Osteocyte (in vitro differentiated cells): Measurements from ENCODE around the gene PRMT5. TPM values are rescaled to one million over a fixed set of nuclear protein-coding genes. Genes with fewer than 3 reads are reported as not detected.

Experiments used
- DNase-seq: peaks from one replicate; pipeline ENCODE4 v3.0.0; 2021; ENCODE audit warnings: mixed read lengths; ENCODE audit not compliant: unreplicated experiment; ENCODE audit errors: extremely low spot score
- H3K27ac Mint-ChIP-seq: one replicate; pipeline ENCODE4 v1.8.0; 2021; ENCODE audit warnings: mild to moderate bottlenecking, mixed read lengths; ENCODE audit not compliant: unreplicated experiment
- H3K27me3 Mint-ChIP-seq: one replicate; pipeline ENCODE4 v1.8.0; 2021; ENCODE audit warnings: mixed read lengths; ENCODE audit not compliant: unreplicated experiment
- H3K36me3 Mint-ChIP-seq: one replicate; pipeline ENCODE4 v1.8.0; 2021; ENCODE audit warnings: mixed read lengths; ENCODE audit not compliant: unreplicated experiment
- H3K4me1 Mint-ChIP-seq: one replicate; pipeline ENCODE4 v1.8.0; 2021; ENCODE audit warnings: mixed read lengths; ENCODE audit not compliant: unreplicated experiment
- H3K4me3 Mint-ChIP-seq: one replicate; pipeline ENCODE4 v1.8.0; 2021; ENCODE audit warnings: mild to moderate bottlenecking, moderate library complexity, mixed read lengths; ENCODE audit not compliant: unreplicated experiment
- H3K9me3 Mint-ChIP-seq: one replicate; pipeline ENCODE4 v1.8.0; 2021; ENCODE audit warnings: mixed read lengths; ENCODE audit not compliant: unreplicated experiment
- total RNA-seq: library from RNA; stranded (reverse); gene quantifications from 2 replicates; pipeline ENCODE4 v1.2.1, GENCODE V29; 2021
- TF ChIP-seq, protein P1 (sequence below): fragments of 200-600 bp; sonication (generic); IDR thresholded peaks from 2 replicates; pipeline ENCODE4 v1.5.0; 2021; ENCODE audit warnings: antibody characterized with exemption, mild to moderate bottlenecking, moderate library complexity

Gene PRMT5
- total RNA-seq, 1 donor from 2014 or later, result 68.4 TPM

GRCh38 chr14:22898302-22899090, 30.7 kb downstream of the PRMT5 start:
- peaks cover 13% of the 10 kb centered on the region for H3K4me1 Mint-ChIP-seq
- no peaks in the 10 kb centered on the region for H3K9me3 Mint-ChIP-seq
- H3K4me3 Mint-ChIP-seq, result no peak overlapping the region
- no peaks in the 10 kb centered on the region for H3K27me3 Mint-ChIP-seq
- H3K27ac Mint-ChIP-seq, result peak overlapping the region; percentile 79
- TF ChIP-seq, protein P1, sequence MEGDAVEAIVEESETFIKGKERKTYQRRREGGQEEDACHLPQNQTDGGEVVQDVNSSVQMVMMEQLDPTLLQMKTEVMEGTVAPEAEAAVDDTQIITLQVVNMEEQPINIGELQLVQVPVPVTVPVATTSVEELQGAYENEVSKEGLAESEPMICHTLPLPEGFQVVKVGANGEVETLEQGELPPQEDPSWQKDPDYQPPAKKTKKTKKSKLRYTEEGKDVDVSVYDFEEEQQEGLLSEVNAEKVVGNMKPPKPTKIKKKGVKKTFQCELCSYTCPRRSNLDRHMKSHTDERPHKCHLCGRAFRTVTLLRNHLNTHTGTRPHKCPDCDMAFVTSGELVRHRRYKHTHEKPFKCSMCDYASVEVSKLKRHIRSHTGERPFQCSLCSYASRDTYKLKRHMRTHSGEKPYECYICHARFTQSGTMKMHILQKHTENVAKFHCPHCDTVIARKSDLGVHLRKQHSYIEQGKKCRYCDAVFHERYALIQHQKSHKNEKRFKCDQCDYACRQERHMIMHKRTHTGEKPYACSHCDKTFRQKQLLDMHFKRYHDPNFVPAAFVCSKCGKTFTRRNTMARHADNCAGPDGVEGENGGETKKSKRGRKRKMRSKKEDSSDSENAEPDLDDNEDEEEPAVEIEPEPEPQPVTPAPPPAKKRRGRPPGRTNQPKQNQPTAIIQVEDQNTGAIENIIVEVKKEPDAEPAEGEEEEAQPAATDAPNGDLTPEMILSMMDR, result no peak
- no peak for DNase-seq
- H3K36me3 Mint-ChIP-seq, result peaks cover 14% of the 10 kb centered on the region

- no peak overlapping the region for H3K27ac Mint-ChIP-seq
- TF ChIP-seq, protein P1, result no peak
- no peaks in the 10 kb centered on the region for H3K9me3 Mint-ChIP-seq
- DNase-seq, result no peak
- H3K27me3 Mint-ChIP-seq, result no peaks in the 10 kb centered on the region
- peaks cover 13% of the 10 kb centered on the region for H3K4me1 Mint-ChIP-seq
- H3K4me3 Mint-ChIP-seq, result no peak overlapping the region
- peaks cover 12% of the 10 kb centered on the region for H3K36me3 Mint-ChIP-seq
Observed at GRCh38 chr14:22897357-22897756, 31.8 kb downstream of the PRMT5 start.

GRCh38 chr14:22896760-22897159, 32.4 kb downstream of the PRMT5 start:
- DNase-seq, result no peak
- no peak overlapping the region for H3K4me3 Mint-ChIP-seq

DNA sequence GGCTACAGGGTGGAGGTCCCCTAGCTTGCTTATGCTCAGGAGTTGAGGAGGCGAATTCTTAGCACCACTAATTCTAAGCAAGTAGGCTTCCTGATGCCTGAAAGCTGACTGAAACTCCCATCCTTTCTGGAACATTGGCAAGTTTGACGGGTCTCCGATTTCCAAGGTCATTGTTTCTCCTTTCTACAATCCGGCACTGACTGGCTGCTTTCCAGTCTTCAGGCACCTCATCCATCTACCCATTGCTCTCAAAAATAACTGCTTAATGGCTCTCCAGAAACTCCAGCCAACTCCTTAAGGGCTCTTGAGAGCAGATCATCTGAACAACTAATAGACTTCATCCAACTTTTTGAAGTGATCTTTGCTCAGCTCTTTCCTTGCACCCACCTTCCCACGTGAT, 32.8 kb downstream of the PRMT5 start:
- peaks cover 8% of the 10 kb centered on the region for H3K36me3 Mint-ChIP-seq
- DNase-seq, result no peak
- TF ChIP-seq, protein P1, result no peak
- peaks cover 13% of the 10 kb centered on the region for H3K4me1 Mint-ChIP-seq
- no peak overlapping the region for H3K4me3 Mint-ChIP-seq
- no peaks in the 10 kb centered on the region for H3K27me3 Mint-ChIP-seq
- no peaks in the 10 kb centered on the region for H3K9me3 Mint-ChIP-seq
- no peak overlapping the region for H3K27ac Mint-ChIP-seq

More at GRCh38 chr14:22896760-22897159, 32.4 kb downstream of the PRMT5 start:
- TF ChIP-seq, protein P1, result no peak
- H3K4me1 Mint-ChIP-seq, result peaks cover 13% of the 10 kb centered on the region
- H3K9me3 Mint-ChIP-seq, result no peaks in the 10 kb centered on the region
- no peak overlapping the region for H3K27ac Mint-ChIP-seq
- H3K27me3 Mint-ChIP-seq, result no peaks in the 10 kb centered on the region
- H3K36me3 Mint-ChIP-seq, result peaks cover 10% of the 10 kb centered on the region

DNA sequence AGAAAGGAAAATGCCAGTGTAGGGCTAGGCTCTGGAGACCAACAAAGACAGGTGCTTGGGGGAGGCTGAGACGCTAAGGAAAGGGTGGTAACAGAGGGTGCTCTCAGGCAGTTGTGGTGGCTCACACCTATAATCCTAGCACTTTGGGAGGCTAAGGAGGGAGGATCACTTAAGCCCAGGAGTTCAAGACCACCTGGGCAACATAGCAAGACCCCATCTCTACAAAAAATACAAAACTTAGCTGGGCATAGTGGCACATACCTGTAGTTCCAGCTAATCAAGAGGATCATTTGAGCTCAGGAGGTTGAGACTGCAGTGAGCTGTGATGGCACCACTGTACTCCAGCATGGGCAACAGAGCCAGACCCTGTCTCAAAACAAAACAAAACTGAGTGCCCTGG, 33.8 kb downstream of the PRMT5 start:
- Mint-ChIP-seq H3K27ac (no peak overlapping the region), H3K4me1 (peaks cover 13% of the 10 kb centered on the region), H3K36me3 (peaks cover 4% of the 10 kb centered on the region), H3K4me3 (no peak overlapping the region), H3K9me3 (no peaks in the 10 kb centered on the region), H3K27me3 (no peaks in the 10 kb centered on the region)
- TF ChIP-seq, protein P1, result no peak
- no peak for DNase-seq
